Lung (tissue), 12 donors: ENCODE measurements around the gene MROH9. TPM values are rescaled to one million over a fixed set of nuclear protein-coding genes. Genes with fewer than 3 reads are reported as not detected.

Source experiments
- ATAC-seq: fragments of 200-7000 bp; cut with Tn5 transposase; one replicate; pipeline ENCODE4 v1.9.1; 2020; ENCODE audit warnings: moderate number of reproducible peaks; ENCODE audit not compliant: insufficient read depth, low FRiP score
- DNase-seq, 3 donors: peaks; one replicate each; pipeline ENCODE4 v3.0.0-alpha.2; 2013 to 2017
- H3K27ac ChIP-seq, 2 donors: one replicate each; pipeline ENCODE4 v1.5.1; 2013; ENCODE audit warnings: mild to moderate bottlenecking in 2 of 2, moderate library complexity in 2 of 2, control low read depth in 1 of 2, inconsistent platforms in 1 of 2, low read depth in 1 of 2, low read length in 1 of 2
- H3K27me3 ChIP-seq, 3 donors: one replicate each; pipeline ENCODE4 v1.5.1; 2013; ENCODE audit warnings: low read length in 2 of 3; ENCODE audit not compliant: control insufficient read depth in 3 of 3, insufficient read depth in 3 of 3
- H3K36me3 ChIP-seq, 4 donors: one replicate each; pipeline ENCODE4 v1.5.1; 2013; ENCODE audit warnings: low read length in 4 of 4, mild to moderate bottlenecking in 1 of 4, moderate library complexity in 1 of 4; ENCODE audit not compliant: control insufficient read depth in 4 of 4, insufficient read depth in 4 of 4
- H3K4me1 ChIP-seq, 5 donors: one replicate each; pipeline ENCODE4 v1.5.1; 2013; ENCODE audit warnings: low read length in 5 of 5, mild to moderate bottlenecking in 2 of 5, moderate library complexity in 1 of 5; ENCODE audit not compliant: control insufficient read depth in 5 of 5, insufficient read depth in 5 of 5
- H3K4me3 ChIP-seq: one replicate; pipeline ENCODE4 v1.5.1; 2013; ENCODE audit warnings: mild to moderate bottlenecking, control low read depth, moderate library complexity
- H3K9ac ChIP-seq, 2 donors: one replicate each; pipeline ENCODE4 v1.5.1; 2013; ENCODE audit warnings: low read length in 2 of 2, control low read depth in 1 of 2; ENCODE audit not compliant: insufficient read depth in 1 of 2
- H3K9me3 ChIP-seq, 4 donors: one replicate each; pipeline ENCODE4 v1.5.1; 2013; ENCODE audit warnings: low read length in 3 of 4, mild to moderate bottlenecking in 1 of 4, moderate library complexity in 1 of 4; ENCODE audit not compliant: control insufficient read depth in 4 of 4, insufficient read depth in 3 of 4
- CTCF ChIP-seq: IDR thresholded peaks from 2 replicates; pipeline ENCODE4 v1.5.1; 2012; ENCODE audit warnings: mild to moderate bottlenecking; ENCODE audit errors: control extremely low read depth, extremely low read depth
- WGBS, 2 donors: extraction: QIAGEN DNeasy Blood & Tissue Kit; methylation state at CpG; one replicate each; pipeline ENCODE4 v1.1.7; 2013; 5-methylcytosine and 5-hydroxymethylcytosine counted together
- polyA plus RNA-seq, 2 donors: library from polyadenylated mRNA; stranded (reverse); fragments of 200-250 nt; gene quantifications; one replicate each; pipeline ENCODE4 v1.2.1, GENCODE V29; 2013
- total RNA-seq, 2 donors: library from RNA; depleted of rRNA in 1 of 2; stranded (reverse); fragments of >200 nt in 1 of 2; gene quantifications; one replicate each; pipeline ENCODE4 v1.2.1, GENCODE V29; 2014 to 2021
- donor health status: control.
- donor health status: control.
- donor health status: Bipolar disorder and iron deficiency.
- donor health status: healthy.
- donor health status: DM: yes; HTN: yes; CAD: no.

Gene MROH9
- total and polyA plus RNA-seq, 4 donors = 0.49 to 11.6 (median 2.1) TPM

DNA sequence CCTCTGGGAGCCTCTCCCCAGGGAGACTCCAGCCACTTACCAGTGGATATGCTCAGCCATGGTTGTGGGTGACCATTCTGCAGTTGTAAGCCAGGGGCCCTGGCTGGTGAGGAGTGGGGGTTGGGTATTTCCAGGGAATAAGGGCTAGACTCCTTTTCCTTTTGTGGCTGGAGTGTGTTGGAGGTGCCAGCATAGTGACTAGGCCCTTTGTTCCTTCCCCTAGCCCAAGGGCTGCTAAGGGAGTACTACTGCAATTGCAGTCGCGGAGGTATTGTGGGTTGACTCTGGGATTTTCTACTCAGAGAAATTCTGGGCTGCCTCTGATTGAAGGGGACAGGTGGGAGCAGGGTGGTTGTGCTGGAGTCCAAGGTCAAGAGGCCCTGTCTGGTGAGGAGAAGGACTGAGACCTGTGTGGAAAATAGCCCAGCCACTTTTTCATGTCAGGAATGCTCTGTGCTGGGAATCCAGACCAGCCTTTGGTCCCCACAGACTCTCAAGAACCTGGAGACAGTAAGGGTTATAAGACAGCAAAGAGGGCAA is 43.1 kb downstream of the MROH9 start:
- DNase-seq = no peak
- Histone ChIP-seq H3K9ac (no peak overlapping the region), H3K27ac (no peak overlapping the region), H3K4me3 (no peak overlapping the region), H3K4me1 (no peaks in the 10 kb centered on the region), H3K9me3 (peaks cover 0 to 8% (median 1%) of the 10 kb centered on the region in 4 donors), H3K36me3 (no peaks in the 10 kb centered on the region), H3K27me3 (no peaks in the 10 kb centered on the region)
- no peak for ATAC-seq
- 95 to 96% methylated on average over 2 of the region's 2 CpGs for WGBS, 2 donors
- TF ChIP-seq CTCF = no peak

DNA sequence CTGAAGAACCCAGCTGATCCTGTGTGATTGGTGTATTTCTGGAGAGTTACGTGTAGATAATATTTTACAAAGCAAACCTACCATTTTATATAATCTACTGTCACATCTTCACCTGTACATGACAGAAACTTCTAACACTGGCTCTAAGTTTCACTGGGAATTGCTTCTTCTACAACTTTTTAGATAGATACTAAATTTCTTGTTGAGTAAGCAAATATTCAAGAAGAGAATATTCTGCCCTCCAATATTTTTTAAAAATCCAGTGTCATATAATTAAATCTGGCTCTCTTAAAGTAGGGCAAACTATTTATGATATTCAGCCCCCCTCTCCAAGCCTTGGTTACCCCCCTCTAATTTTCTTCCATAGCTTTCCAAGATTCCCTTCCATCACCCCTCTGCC is 50.1 kb downstream of the MROH9 start:
- Histone ChIP-seq H3K27me3 (no peaks in the 10 kb centered on the region), H3K4me1 (no peaks in the 10 kb centered on the region), H3K27ac (no peak overlapping the region), H3K9ac (no peak overlapping the region), H3K4me3 (no peak overlapping the region), H3K9me3 (peaks cover 0 to 3% (median 0%) of the 10 kb centered on the region in 4 donors), H3K36me3 (no peaks in the 10 kb centered on the region)
- WGBS, 2 donors = 90 to 96% methylated on average over 1 of the region's 1 CpG
- no peak for ATAC-seq
- no peak for DNase-seq
- no peak for TF ChIP-seq CTCF

- ATAC-seq (no peak), DNase-seq (no peak)
- no peak overlapping the region for H3K9ac ChIP-seq
- TF ChIP-seq CTCF = no peak
- no peak overlapping the region for H3K27ac ChIP-seq
- no peaks in the 10 kb centered on the region for H3K9me3 ChIP-seq
- H3K36me3 ChIP-seq = no peaks in the 10 kb centered on the region
- H3K4me1 ChIP-seq = no peaks in the 10 kb centered on the region
- WGBS, 2 donors = 86 to 90% methylated on average over 3 of the region's 3 CpGs
- no peaks in the 10 kb centered on the region for H3K27me3 ChIP-seq
- H3K4me3 ChIP-seq = no peak overlapping the region
Measured at GRCh38 chr1:170986901-170987300, 51.6 kb downstream of the MROH9 start.

GRCh38 chr1:170987424-170987823 is 52.1 kb downstream of the MROH9 start:
- no peak overlapping the region for H3K9ac ChIP-seq
- WGBS, 2 donors = 85 to 92% methylated on average over 5 of the region's 5 CpGs

More at GRCh38 chr1:170987424-170987823, 52.1 kb downstream of the MROH9 start:
- no peak overlapping the region for H3K4me3 ChIP-seq
- no peak overlapping the region for H3K27ac ChIP-seq
- no peaks in the 10 kb centered on the region for H3K27me3 ChIP-seq
- H3K4me1 ChIP-seq = no peaks in the 10 kb centered on the region
- no peak for TF ChIP-seq CTCF
- H3K36me3 ChIP-seq = no peaks in the 10 kb centered on the region
- H3K9me3 ChIP-seq = no peaks in the 10 kb centered on the region
- no peak for ATAC-seq
- DNase-seq = no peak
